ENCODE results near the gene ZNF526. TPM values are rescaled to one million over a fixed set of nuclear protein-coding genes. Genes with fewer than 3 reads are reported as not detected.

ZNF526 gene
- total RNA-seq, 2 experiments from 2014 or later = 21.5 to 21.7 TPM

GRCh38 chr19:42267644-42268141 is 47.6 kb downstream of the ZNF526 start:
- POLR2A ChIA-PET = interaction anchor here (0.7 to 2.7 kb wide), 6 partner anchors 11 to 48 kb away, joined by 3 to 11 read pairs (median 4); partner anchors contain the start of genes ERF, GSK3A and ZNF526

GRCh38 chr19:42268142-42268703 is 48.1 kb downstream of the ZNF526 start:
- Mint-ChIP-seq H3K4me1 (peaks cover 29% of the 10 kb centered on the region), H3K27ac (no peak overlapping the region), H3K27me3 (no peaks in the 10 kb centered on the region), H3K9me3 (no peaks in the 10 kb centered on the region), H3K36me3 (ENCODE audit: low read depth) (peaks cover 21% of the 10 kb centered on the region), H3K4me3 (no peak overlapping the region)
- ChIA-PET POLR2A (interaction anchor here (0.7 to 2.7 kb wide), 6 partner anchors 10 to 49 kb away, joined by 3 to 11 read pairs (median 4); partner anchors contain the start of genes ERF, GSK3A and ZNF526), CTCF (interaction anchor here (1.0 to 1.4 kb wide), 2 partner anchors 11 to 25 kb away, joined by 4 to 6 read pairs; partner anchors contain the start of gene GSK3A)
- DNase-seq = peak; percentile 99

More at GRCh38 chr19:42267644-42268141, 47.6 kb downstream of the ZNF526 start:
- CTCF ChIA-PET = interaction anchor here (1.0 to 1.4 kb wide), 2 partner anchors 11 to 25 kb away, joined by 4 to 6 read pairs; partner anchors contain the start of gene GSK3A
- DNase-seq = no peak
- Mint-ChIP-seq H3K9me3 (no peaks in the 10 kb centered on the region), H3K27ac (no peak overlapping the region), H3K4me1 (peaks cover 29% of the 10 kb centered on the region), H3K36me3 (ENCODE audit: low read depth) (peaks cover 18% of the 10 kb centered on the region), H3K27me3 (peaks cover under 1% of the 10 kb centered on the region), H3K4me3 (no peak overlapping the region)

GRCh38 chr19:42268704-42269477 is 48.8 kb downstream of the ZNF526 start, which contains the start of gene CIC:
Gene CIC (plus strand): TSS chr19:42269252. CDS start chr19:42271784, 2,532 bp downstream.
- Mint-ChIP-seq H3K27me3 (no peaks in the 10 kb centered on the region), H3K4me1 (peaks cover 32% of the 10 kb centered on the region), H3K9me3 (no peaks in the 10 kb centered on the region), H3K4me3 (no peak within 1 kb of the TSS), H3K36me3 (ENCODE audit: low read depth) (peaks cover 28% of the 10 kb centered on the region), H3K27ac (peak within 1 kb of the TSS; percentile 99)
- CTCF ChIA-PET = interaction anchor here (0.6 to 3.2 kb wide), 2 partner anchors 11 to 1249 kb away, joined by 3 to 43 read pairs; no protein-coding TSS in a partner anchor
- POLR2A ChIA-PET = interaction anchor here (1.2 to 3.5 kb wide), 10 partner anchors 8 to 69 kb away, joined by 3 to 48 read pairs (median 12); partner anchors contain the start of genes ERF and GSK3A
- DNase-seq = peak; percentile 99

GRCh38 chr19:42269478-42270345 is 49.6 kb downstream of the ZNF526 start:
- DNase-seq = no peak
- ChIA-PET POLR2A (interaction anchor here (1.2 to 3.5 kb wide), 16 partner anchors 8 to 258 kb away, joined by 3 to 48 read pairs (median 6); partner anchors contain the start of genes CEACAM1, ERF, GSK3A and PAFAH1B3), CTCF (interaction anchor here (0.6 to 3.2 kb wide), 9 partner anchors 10 to 1248 kb away, joined by 3 to 43 read pairs (median 3); partner anchors contain the start of gene GSK3A)
- peaks cover 35% of the 10 kb centered on the region for H3K36me3 Mint-ChIP-seq (ENCODE audit: low read depth)
- H3K9me3 Mint-ChIP-seq = no peaks in the 10 kb centered on the region
- no peak overlapping the region for H3K4me3 Mint-ChIP-seq
- H3K27ac Mint-ChIP-seq = peak overlapping the region; percentile 99
- H3K27me3 Mint-ChIP-seq = no peaks in the 10 kb centered on the region
- H3K4me1 Mint-ChIP-seq = peaks cover 36% of the 10 kb centered on the region

- H3K4me1 Mint-ChIP-seq = peaks cover 44% of the 10 kb centered on the region
- H3K4me3 Mint-ChIP-seq = no peak overlapping the region
- peaks cover 41% of the 10 kb centered on the region for H3K36me3 Mint-ChIP-seq (ENCODE audit: low read depth)
- no peaks in the 10 kb centered on the region for H3K27me3 Mint-ChIP-seq
- peak overlapping the region; percentile 99 for H3K27ac Mint-ChIP-seq
- peak; percentile 77 for DNase-seq
- no peaks in the 10 kb centered on the region for H3K9me3 Mint-ChIP-seq
- CTCF ChIA-PET = interaction anchor here (0.6 to 3.2 kb wide), 9 partner anchors 9 to 162 kb away, joined by 3 to 43 read pairs (median 4); partner anchors contain the start of gene GSK3A
- POLR2A ChIA-PET = interaction anchor here (0.8 to 3.5 kb wide), 16 partner anchors 9 to 258 kb away, joined by 3 to 48 read pairs (median 6); partner anchors contain the start of genes CEACAM1, ERF, GSK3A and PAFAH1B3
Observed at GRCh38 chr19:42270346-42271044, 50.4 kb downstream of the ZNF526 start.

GRCh38 chr19:42271045-42271419 is 50.9 kb downstream of the ZNF526 start:
- ChIA-PET POLR2A (interaction anchor here (0.8 to 3.5 kb wide), 13 partner anchors 9 to 257 kb away, joined by 3 to 48 read pairs (median 8); partner anchors contain the start of genes CEACAM1, ERF, GSK3A and PAFAH1B3), CTCF (interaction anchor here (1.3 to 3.2 kb wide), 7 partner anchors 8 to 162 kb away, joined by 3 to 43 read pairs (median 4); partner anchors contain the start of gene GSK3A)
- H3K27me3 Mint-ChIP-seq = no peaks in the 10 kb centered on the region
- DNase-seq = no peak
- no peak overlapping the region for H3K4me3 Mint-ChIP-seq
- H3K36me3 Mint-ChIP-seq (ENCODE audit: low read depth) = peaks cover 45% of the 10 kb centered on the region
- H3K27ac Mint-ChIP-seq = peak overlapping the region; percentile 99
- no peaks in the 10 kb centered on the region for H3K9me3 Mint-ChIP-seq
- H3K4me1 Mint-ChIP-seq = peaks cover 47% of the 10 kb centered on the region

- ChIA-PET POLR2A (interaction anchor here (1.1 to 3.5 kb wide), 6 partner anchors 8 to 72 kb away, joined by 3 to 48 read pairs (median 18); partner anchors contain the start of gene GSK3A), CTCF (interaction anchor here (2.1 to 3.2 kb wide), 2 partner anchors 7 to 29 kb away, joined by 10 to 43 read pairs; partner anchors contain the start of gene GSK3A)
- Mint-ChIP-seq H3K4me3 (no peak overlapping the region), H3K4me1 (peaks cover 57% of the 10 kb centered on the region), H3K36me3 (ENCODE audit: low read depth) (peaks cover 50% of the 10 kb centered on the region), H3K27me3 (no peaks in the 10 kb centered on the region), H3K27ac (no peak overlapping the region), H3K9me3 (no peaks in the 10 kb centered on the region)
- DNase-seq = no peak
Observed at GRCh38 chr19:42271861-42272534, 51.9 kb downstream of the ZNF526 start.

- Mint-ChIP-seq H3K4me3 (no peak overlapping the region), H3K27ac (no peak overlapping the region), H3K9me3 (no peaks in the 10 kb centered on the region), H3K36me3 (ENCODE audit: low read depth) (peaks cover 50% of the 10 kb centered on the region), H3K27me3 (no peaks in the 10 kb centered on the region), H3K4me1 (peaks cover 60% of the 10 kb centered on the region)
- DNase-seq = no peak
- ChIA-PET CTCF (no interaction called here), POLR2A (interaction anchor here (1.1 to 1.5 kb wide), 2 partner anchors 10 to 28 kb away, joined by 3 to 4 read pairs; no protein-coding TSS in a partner anchor)
Observed at GRCh38 chr19:42272535-42272897, 52.4 kb downstream of the ZNF526 start.

GRCh38 chr19:42272989-42273406 is 52.9 kb downstream of the ZNF526 start:
- H3K27ac Mint-ChIP-seq = no peak overlapping the region
- no peaks in the 10 kb centered on the region for H3K9me3 Mint-ChIP-seq
- ChIA-PET CTCF (no interaction called here), POLR2A (interaction anchor here (1.1 to 1.5 kb wide), 2 partner anchors 10 to 29 kb away, joined by 3 to 4 read pairs; no protein-coding TSS in a partner anchor)
- no peaks in the 10 kb centered on the region for H3K27me3 Mint-ChIP-seq
- no peak for DNase-seq
- peaks cover 58% of the 10 kb centered on the region for H3K4me1 Mint-ChIP-seq
- peaks cover 50% of the 10 kb centered on the region for H3K36me3 Mint-ChIP-seq (ENCODE audit: low read depth)
- H3K4me3 Mint-ChIP-seq = no peak overlapping the region

GRCh38 chr19:42273407-42274064 is 53.4 kb downstream of the ZNF526 start:
- no peak overlapping the region for H3K4me3 Mint-ChIP-seq
- ChIA-PET CTCF (no interaction called here), POLR2A (interaction anchor here (1.2 to 10.0 kb wide), 3 partner anchors 9 to 29 kb away, joined by 3 to 106 read pairs (median 3); partner anchors contain the start of gene GSK3A)
- H3K27me3 Mint-ChIP-seq = no peaks in the 10 kb centered on the region
- no peak overlapping the region for H3K27ac Mint-ChIP-seq
- H3K9me3 Mint-ChIP-seq = no peaks in the 10 kb centered on the region
- no peak for DNase-seq
- peaks cover 56% of the 10 kb centered on the region for H3K36me3 Mint-ChIP-seq (ENCODE audit: low read depth)
- peaks cover 62% of the 10 kb centered on the region for H3K4me1 Mint-ChIP-seq
